ENCODE results near the gene TTC38.

The TTC38 gene

DNA sequence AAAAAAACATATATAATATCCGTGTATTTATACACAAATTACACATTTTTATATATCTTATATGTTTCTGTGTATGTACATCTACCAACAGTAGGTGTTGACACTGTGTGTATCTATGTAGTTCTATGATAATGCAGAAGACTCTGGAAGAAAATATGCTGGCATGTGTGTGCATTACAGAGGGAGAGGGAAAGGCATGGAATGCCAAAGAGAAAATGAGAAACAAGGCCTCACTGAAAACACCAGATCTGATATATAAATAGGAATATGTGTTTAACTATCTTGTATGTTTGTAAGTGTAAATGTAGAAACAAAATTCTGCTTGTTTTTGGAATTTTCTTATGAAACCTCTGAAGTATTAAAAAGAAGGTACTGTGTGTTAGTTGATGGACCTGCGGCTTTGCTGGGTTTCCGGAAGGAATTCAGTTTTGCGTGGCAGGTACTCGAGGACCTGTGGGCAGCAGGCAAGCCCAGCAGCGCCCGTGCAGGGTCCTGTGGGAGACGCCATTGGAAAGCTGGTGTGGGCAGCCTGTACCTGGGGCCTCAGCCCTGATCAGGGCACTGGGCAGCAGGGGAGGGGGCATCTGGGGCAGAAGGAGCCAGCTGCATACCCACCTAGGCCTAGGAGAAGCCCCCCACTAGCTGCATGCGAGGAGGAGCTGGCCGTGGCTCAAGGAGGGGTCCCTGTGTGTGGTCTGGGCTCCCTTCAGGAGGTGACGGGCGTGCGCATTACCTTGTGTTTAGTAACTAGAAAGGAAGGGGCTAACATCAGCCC lies 60.1 kb downstream of the TTC38 start:
- Mint-ChIP-seq H3K9me3 (no peaks in the 10 kb centered on the region), H3K27me3 (ENCODE audit: low read depth, poor library complexity) (peaks cover 1% of the 10 kb centered on the region), H3K36me3 (ENCODE audit: low read depth) (peaks cover 32% of the 10 kb centered on the region), H3K27ac (peak overlapping the region; percentile 80), H3K4me3 (no peak overlapping the region), H3K4me1 (no peaks in the 10 kb centered on the region)
- DNase-seq: no peak
- TF ChIP-seq, protein P1, sequence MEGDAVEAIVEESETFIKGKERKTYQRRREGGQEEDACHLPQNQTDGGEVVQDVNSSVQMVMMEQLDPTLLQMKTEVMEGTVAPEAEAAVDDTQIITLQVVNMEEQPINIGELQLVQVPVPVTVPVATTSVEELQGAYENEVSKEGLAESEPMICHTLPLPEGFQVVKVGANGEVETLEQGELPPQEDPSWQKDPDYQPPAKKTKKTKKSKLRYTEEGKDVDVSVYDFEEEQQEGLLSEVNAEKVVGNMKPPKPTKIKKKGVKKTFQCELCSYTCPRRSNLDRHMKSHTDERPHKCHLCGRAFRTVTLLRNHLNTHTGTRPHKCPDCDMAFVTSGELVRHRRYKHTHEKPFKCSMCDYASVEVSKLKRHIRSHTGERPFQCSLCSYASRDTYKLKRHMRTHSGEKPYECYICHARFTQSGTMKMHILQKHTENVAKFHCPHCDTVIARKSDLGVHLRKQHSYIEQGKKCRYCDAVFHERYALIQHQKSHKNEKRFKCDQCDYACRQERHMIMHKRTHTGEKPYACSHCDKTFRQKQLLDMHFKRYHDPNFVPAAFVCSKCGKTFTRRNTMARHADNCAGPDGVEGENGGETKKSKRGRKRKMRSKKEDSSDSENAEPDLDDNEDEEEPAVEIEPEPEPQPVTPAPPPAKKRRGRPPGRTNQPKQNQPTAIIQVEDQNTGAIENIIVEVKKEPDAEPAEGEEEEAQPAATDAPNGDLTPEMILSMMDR (IDR thresholded peaks at IDR 0.05): no peak

GRCh38 chr22:46328797-46329196 lies 61.0 kb downstream of the TTC38 start:
- Mint-ChIP-seq H3K4me1 (no peaks in the 10 kb centered on the region), H3K27me3 (ENCODE audit: low read depth, poor library complexity) (peaks cover 2% of the 10 kb centered on the region), H3K27ac (no peak overlapping the region), H3K4me3 (no peak overlapping the region), H3K36me3 (ENCODE audit: low read depth) (peaks cover 35% of the 10 kb centered on the region), H3K9me3 (no peaks in the 10 kb centered on the region)
- DNase-seq: no peak
- TF ChIP-seq, protein P1 (IDR thresholded peaks at IDR 0.05): no peak

DNA sequence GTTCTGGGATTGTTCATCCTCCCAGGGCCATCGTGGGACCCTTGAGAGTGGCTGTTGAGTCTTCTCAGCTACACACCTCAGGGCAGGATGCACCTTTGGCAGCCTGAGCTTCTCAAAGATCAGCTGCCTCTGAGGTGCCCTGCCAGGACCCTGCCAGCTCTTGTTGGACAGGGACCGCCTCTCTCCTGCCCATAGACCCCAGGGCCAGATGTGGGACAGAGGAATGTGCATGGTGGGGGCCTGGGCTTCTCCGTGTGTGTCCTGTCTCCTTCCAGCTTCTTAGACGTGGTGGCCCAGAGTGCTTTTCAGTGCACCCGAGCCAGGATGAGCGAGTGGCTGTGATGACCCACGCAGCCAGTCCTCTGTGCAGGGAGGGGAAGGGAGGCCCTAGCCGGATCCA lies 61.8 kb downstream of the TTC38 start:
- Mint-ChIP-seq H3K9me3 (no peaks in the 10 kb centered on the region), H3K27me3 (ENCODE audit: low read depth, poor library complexity) (peaks cover 2% of the 10 kb centered on the region), H3K4me3 (no peak overlapping the region), H3K36me3 (ENCODE audit: low read depth) (peaks cover 27% of the 10 kb centered on the region), H3K27ac (no peak overlapping the region), H3K4me1 (peaks cover 4% of the 10 kb centered on the region)
- TF ChIP-seq, protein P1 (IDR thresholded peaks at IDR 0.05): no peak
- DNase-seq: no peak

GRCh38 chr22:46330426-46330825 lies 62.6 kb downstream of the TTC38 start:
- peaks cover 22% of the 10 kb centered on the region for H3K36me3 Mint-ChIP-seq (ENCODE audit: low read depth)
- no peak for DNase-seq
- H3K4me1 Mint-ChIP-seq: peaks cover 10% of the 10 kb centered on the region
- H3K27me3 Mint-ChIP-seq (ENCODE audit: low read depth, poor library complexity): peaks cover 2% of the 10 kb centered on the region
- H3K9me3 Mint-ChIP-seq: no peaks in the 10 kb centered on the region
- TF ChIP-seq, protein P1 (IDR thresholded peaks at IDR 0.05): no peak
- H3K27ac Mint-ChIP-seq: no peak overlapping the region
- H3K4me3 Mint-ChIP-seq: no peak overlapping the region

DNA sequence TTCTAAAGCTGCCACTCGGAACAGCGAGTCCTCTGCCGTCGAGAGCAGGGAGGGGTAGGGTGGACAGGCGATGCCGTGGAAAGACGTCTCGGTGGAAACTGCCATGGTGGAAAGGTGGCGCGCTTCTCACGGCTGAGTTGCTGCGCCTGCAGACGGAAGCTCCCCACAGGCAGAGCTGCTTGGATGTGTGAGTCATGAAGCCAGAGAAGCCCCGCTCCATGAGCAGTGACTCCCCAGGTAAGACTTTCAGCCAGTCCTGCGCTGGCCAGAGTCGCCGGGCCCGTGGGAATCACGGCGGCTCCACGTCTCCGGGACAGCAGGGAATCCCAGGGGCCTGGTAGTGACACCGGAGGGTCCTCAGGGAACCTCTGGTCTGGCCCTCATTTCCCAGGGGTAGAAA lies 63.7 kb downstream of the TTC38 start:
- Mint-ChIP-seq H3K27ac (no peak overlapping the region), H3K27me3 (ENCODE audit: low read depth, poor library complexity) (peaks cover 5% of the 10 kb centered on the region), H3K4me1 (peaks cover 14% of the 10 kb centered on the region), H3K9me3 (no peaks in the 10 kb centered on the region), H3K4me3 (no peak overlapping the region), H3K36me3 (ENCODE audit: low read depth) (peaks cover 19% of the 10 kb centered on the region)
- no peak for DNase-seq
- TF ChIP-seq, protein P1 (IDR thresholded peaks at IDR 0.05): no peak
